A673 (cell line): ENCODE data around the gene PLCB2.

Experiments
- CTCF ChIP-seq: fragments of 300-800, 200-600 bp; sonication (generic); conservative IDR thresholded peaks from 2 replicates; pipeline ENCODE4 v1.5.1; 2017; ENCODE audit warnings: low read depth, mild to moderate bottlenecking, antibody characterized with exemption, low read length, moderate library complexity, mixed read lengths
- EZH2 ChIP-seq: fragments of 200-600 bp; sonication (generic); IDR thresholded peaks from 2 replicates; pipeline ENCODE4 v1.6.1; 2017; ENCODE audit warnings: borderline replicate concordance, low read depth, mild to moderate bottlenecking, mixed read lengths, antibody characterized with exemption, low read length; ENCODE audit not compliant: poor library complexity, severe bottlenecking

GRCh38 chr15:40285151-40285550 is 22.6 kb downstream of the PLCB2 start:
- TF ChIP-seq CTCF = no peak
- no peak for TF ChIP-seq EZH2
